ENCODE results near the gene TMEM115. TPM values are rescaled to one million over a fixed set of nuclear protein-coding genes. Genes with fewer than 3 reads are reported as not detected.

TMEM115 gene
- total and polyA plus RNA-seq, 2 of the 13 experiments (the other 11 are each of a cell fraction or from before 2014, with no cell fraction given) = 22.1 to 30.7 TPM

DNA sequence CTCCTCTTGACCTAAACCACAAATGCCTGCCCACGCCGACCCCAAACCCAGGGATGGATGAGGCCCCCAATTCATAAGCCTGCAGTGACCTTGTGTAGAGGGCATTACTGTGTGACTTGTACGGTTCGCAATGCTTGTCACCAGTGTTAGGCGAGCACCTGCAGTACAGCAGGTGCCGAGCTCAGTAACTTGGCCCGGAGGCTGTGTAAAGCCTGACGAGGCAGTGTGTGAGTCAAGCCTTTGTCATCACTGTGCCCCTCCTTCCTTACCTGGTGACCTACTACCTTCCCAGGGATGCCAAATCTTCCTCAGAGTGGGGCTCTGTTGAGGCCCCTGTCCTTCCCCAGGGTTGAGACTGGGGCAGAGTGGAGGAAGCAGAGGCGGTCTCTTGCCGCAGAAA, 37.2 kb upstream of the TMEM115 start:
- no peak for ATAC-seq

DNA sequence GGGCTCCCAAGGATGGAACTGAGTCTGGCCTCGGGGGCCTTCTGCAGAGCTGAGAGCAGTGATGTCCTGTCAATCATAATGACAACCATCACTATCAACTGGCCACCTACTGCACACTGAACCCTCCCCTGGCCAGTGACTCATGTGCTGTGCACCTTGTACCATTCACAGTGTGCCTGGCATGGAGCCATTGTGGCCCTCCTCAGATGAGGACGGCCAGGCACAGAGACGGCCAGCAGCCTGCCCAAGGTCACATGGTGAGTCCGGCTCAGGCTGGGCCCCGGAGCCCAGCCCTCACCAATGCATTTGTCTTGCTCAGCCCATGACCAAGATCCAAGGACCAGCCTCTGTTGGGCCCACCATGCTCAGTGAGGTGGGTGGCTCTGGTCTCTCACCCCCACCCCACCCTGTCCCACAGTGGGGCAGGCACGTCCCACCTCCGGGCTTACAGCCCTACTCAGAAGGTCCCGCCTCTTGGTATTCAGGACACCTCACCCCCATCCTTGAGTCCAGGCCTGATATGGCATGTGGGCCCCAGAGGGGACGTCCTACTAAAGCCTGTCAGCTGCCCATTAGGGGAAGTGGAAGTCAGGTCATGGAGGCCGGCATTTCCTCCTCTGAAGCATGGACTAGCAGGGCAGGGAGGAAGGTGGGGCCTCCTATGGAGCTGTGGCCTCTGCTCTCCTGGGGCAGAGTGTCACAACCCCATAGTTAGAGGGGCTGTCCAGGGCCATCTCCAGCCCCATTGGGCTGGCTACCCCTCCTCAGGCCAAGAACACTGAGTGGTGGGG, 35.9 kb upstream of the TMEM115 start:
- Histone ChIP-seq H3K4me3 (replicated peaks in 1 of 3; ENCODE audit: insufficient read depth in 1 of 3, low read depth in 2 of 3, low read length in 3 of 3) (no peak overlapping the region), H3K9me3 (ENCODE audit: low read length) (no peaks in the 10 kb centered on the region), H3K27ac (ENCODE audit: extremely low read length, insufficient read depth, low read length) (no peak overlapping the region), H4K20me1 (ENCODE audit: insufficient read depth, low read length) (no peaks in the 10 kb centered on the region), H2AFZ (ENCODE audit: low read length) (no peak overlapping the region), H3K9ac (ENCODE audit: insufficient read depth, low read depth, low read length) (no peak overlapping the region), H3K27me3 (ENCODE audit: control insufficient read depth in 1 of 2, insufficient read depth in 2 of 2, low read length in 2 of 2) (peaks cover 2 to 59% of the 10 kb centered on the region in 2 experiments; a peak in 4 of 5 replicates), H3K36me3 (replicated peaks in 1 of 2; ENCODE audit: control insufficient read depth in 1 of 2, insufficient read depth in 2 of 2, low read length in 2 of 2) (no peaks in the 10 kb centered on the region), H3K4me2 (ENCODE audit: low read depth, low read length) (no peak overlapping the region), H3K79me2 (ENCODE audit: insufficient read depth, low read length) (no peaks in the 10 kb centered on the region), H3K4me1 (ENCODE audit: insufficient read depth, low read length) (peaks cover 15% of the 10 kb centered on the region)
- TF ChIP-seq GLI4 (CRISPR knock-in tag; IDR thresholded peaks at IDR 0.05; ENCODE audit: borderline replicate concordance) (no peak), GTF2F1 (IDR thresholded peaks at IDR 0.05; ENCODE audit: low read length) (no peak), FOSL2 (CRISPR knock-in tag; IDR thresholded peaks at IDR 0.05) (peak; percentile 82), ELF4 (CRISPR knock-in tag; IDR thresholded peaks at IDR 0.05; ENCODE audit: borderline replicate concordance) (no peak), ZNF768 (CRISPR knock-in tag; IDR thresholded peaks at IDR 0.05) (peak; percentile 91), KDM6A (CRISPR knock-in tag; IDR thresholded peaks at IDR 0.05; ENCODE audit: low read depth) (no peak), CAMTA2 (CRISPR knock-in tag; IDR thresholded peaks at IDR 0.05; ENCODE audit: borderline replicate concordance) (no peak)
- TF ChIP-seq, protein P1, sequence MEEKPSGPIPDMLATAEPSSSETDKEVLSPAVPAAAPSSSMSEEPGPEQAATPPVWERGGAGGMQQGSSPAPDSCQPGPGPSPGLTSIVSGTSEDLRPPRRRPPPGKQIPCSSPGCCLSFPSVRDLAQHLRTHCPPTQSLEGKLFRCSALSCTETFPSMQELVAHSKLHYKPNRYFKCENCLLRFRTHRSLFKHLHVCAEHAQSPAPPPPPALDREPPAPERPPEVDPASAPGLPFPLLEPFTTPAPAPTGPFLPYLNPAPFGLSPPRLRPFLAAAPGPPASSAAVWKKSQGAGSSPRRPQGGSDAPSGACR (CRISPR knock-in tag; IDR thresholded peaks at IDR 0.05) = no peak
- FAIRE-seq = no peak
- BruUV-seq (replicated peaks) = no TSS peak
- ChIA-PET POLR2A (no interaction called here), CTCF (ENCODE audit: low intra/inter-chr PET ratio, low total read pairs) (no interaction called here)
- ATAC-seq = peak; percentile 17
- no peak for DNase-seq (ENCODE audit: low spot score)
- in situ Hi-C loops (cut with HindIII; ENCODE audit: extremely low pct_ligation_motif_present, low pct_unique_long_range_greater_than_20kb) (no loop called here), intact Hi-C loops (cut with micrococcal nuclease; ENCODE audit: unreplicated experiment) (no loop called here)
- WGBS (ENCODE audit: low lambda C conversion rate) = 13% methylated on average over 3 of the region's 10 CpGs

More for the DNA sequence above, 37.2 kb upstream of the TMEM115 start:
- in situ Hi-C loops (cut with HindIII; ENCODE audit: extremely low pct_ligation_motif_present, low pct_unique_long_range_greater_than_20kb) (no loop called here), intact Hi-C loops (cut with micrococcal nuclease; ENCODE audit: unreplicated experiment) (no loop called here)
- Histone ChIP-seq H3K9ac (ENCODE audit: insufficient read depth, low read depth, low read length) (no peak overlapping the region), H3K4me1 (ENCODE audit: insufficient read depth, low read length) (peaks cover 8% of the 10 kb centered on the region), H2AFZ (ENCODE audit: low read length) (no peak overlapping the region), H3K36me3 (replicated peaks in 1 of 2; ENCODE audit: control insufficient read depth in 1 of 2, insufficient read depth in 2 of 2, low read length in 2 of 2) (no peaks in the 10 kb centered on the region), H3K4me2 (ENCODE audit: low read depth, low read length) (no peak overlapping the region), H4K20me1 (ENCODE audit: insufficient read depth, low read length) (no peaks in the 10 kb centered on the region), H3K27me3 (ENCODE audit: control insufficient read depth in 1 of 2, insufficient read depth in 2 of 2, low read length in 2 of 2) (peaks cover 2 to 56% of the 10 kb centered on the region in 2 experiments; a peak in 4 of 5 replicates), H3K79me2 (ENCODE audit: insufficient read depth, low read length) (no peaks in the 10 kb centered on the region), H3K4me3 (replicated peaks in 1 of 3; ENCODE audit: insufficient read depth in 1 of 3, low read depth in 2 of 3, low read length in 3 of 3) (no peak overlapping the region), H3K9me3 (ENCODE audit: low read length) (no peaks in the 10 kb centered on the region), H3K27ac (ENCODE audit: extremely low read length, insufficient read depth, low read length) (no peak overlapping the region)
- TF ChIP-seq YEATS2 (CRISPR knock-in tag; IDR thresholded peaks at IDR 0.05; ENCODE audit: borderline replicate concordance) = no peak
- no peak for TF ChIP-seq SP1 (IDR thresholded peaks at IDR 0.05)
- TF ChIP-seq SP1 (CRISPR knock-in tag; IDR thresholded peaks at IDR 0.05) = no peak
- TF ChIP-seq ZNF616 (CRISPR knock-in tag; IDR thresholded peaks at IDR 0.05; ENCODE audit: low read depth) = no peak
- TF ChIP-seq, protein P2, sequence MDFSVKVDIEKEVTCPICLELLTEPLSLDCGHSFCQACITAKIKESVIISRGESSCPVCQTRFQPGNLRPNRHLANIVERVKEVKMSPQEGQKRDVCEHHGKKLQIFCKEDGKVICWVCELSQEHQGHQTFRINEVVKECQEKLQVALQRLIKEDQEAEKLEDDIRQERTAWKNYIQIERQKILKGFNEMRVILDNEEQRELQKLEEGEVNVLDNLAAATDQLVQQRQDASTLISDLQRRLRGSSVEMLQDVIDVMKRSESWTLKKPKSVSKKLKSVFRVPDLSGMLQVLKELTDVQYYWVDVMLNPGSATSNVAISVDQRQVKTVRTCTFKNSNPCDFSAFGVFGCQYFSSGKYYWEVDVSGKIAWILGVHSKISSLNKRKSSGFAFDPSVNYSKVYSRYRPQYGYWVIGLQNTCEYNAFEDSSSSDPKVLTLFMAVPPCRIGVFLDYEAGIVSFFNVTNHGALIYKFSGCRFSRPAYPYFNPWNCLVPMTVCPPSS (IDR thresholded peaks at IDR 0.05) = no peak
- DNase-seq (ENCODE audit: low spot score) = no peak
- FAIRE-seq = no peak
- WGBS (ENCODE audit: low lambda C conversion rate) = 26% methylated on average over 6 of the region's 10 CpGs
- POLR2A ChIA-PET = no interaction called here
- BruUV-seq (replicated peaks) = no TSS peak
- CTCF ChIA-PET (ENCODE audit: low intra/inter-chr PET ratio, low total read pairs) = no interaction called here

Measured in HepG2 (cell line).